Head of caudate nucleus (tissue), 42 donors: ENCODE measurements around the gene CCND2.

Experiments
- DNase-seq, 42 donors: peaks; one replicate each; pipeline versions ENCODE4 v3.0.0 to v3.0.0-alpha.2; 2020 to 2021; ENCODE audit warnings: mixed read lengths in 7 of 42
- intact Hi-C: fragments of 100-400 bp; cut with DNase I; formaldehyde crosslinking; loops from one replicate; pipeline ENCODE4 v1.15.0; 2022

The CCND2 gene

DNA sequence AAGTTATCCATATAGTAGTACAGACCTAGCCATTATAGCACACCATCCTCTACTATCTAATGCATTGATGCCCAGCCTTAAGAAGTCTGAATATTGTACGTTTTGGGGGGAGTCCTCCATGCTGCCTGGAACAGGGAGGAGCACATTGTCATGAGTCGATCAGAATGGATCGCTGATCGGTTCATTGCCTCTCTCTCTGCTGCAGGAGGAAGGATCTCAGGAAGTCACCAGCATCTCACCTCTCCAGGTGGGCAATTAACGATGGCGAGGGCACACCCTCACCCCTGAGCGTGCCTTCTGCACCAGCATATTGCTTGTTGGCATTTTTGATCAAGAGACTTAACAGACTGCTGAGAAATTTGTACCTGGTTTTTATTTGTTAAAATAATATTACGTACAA lies 11.5 kb downstream of the CCND2 start:
- peak in 1 of 42 donors; percentile 28 for DNase-seq
- intact Hi-C loops = loop anchor here (10.0 kb wide), 1 partner anchor 290 kb away; no protein-coding TSS in a partner anchor

- DNase-seq = peak in 2 of 42 donors; percentile 16 to 40
- intact Hi-C loops = loop anchor here (10.0 kb wide), 1 partner anchor 291 kb away; no protein-coding TSS in a partner anchor
Observed at GRCh38 chr12:4286228-4286627, 12.7 kb downstream of the CCND2 start.

GRCh38 chr12:4286771-4287317 lies 13.3 kb downstream of the CCND2 start:
- DNase-seq = peak in 1 of 42 donors; percentile 38
- intact Hi-C loops = loop anchor here (10.0 kb wide), 1 partner anchor 292 kb away; no protein-coding TSS in a partner anchor

DNA sequence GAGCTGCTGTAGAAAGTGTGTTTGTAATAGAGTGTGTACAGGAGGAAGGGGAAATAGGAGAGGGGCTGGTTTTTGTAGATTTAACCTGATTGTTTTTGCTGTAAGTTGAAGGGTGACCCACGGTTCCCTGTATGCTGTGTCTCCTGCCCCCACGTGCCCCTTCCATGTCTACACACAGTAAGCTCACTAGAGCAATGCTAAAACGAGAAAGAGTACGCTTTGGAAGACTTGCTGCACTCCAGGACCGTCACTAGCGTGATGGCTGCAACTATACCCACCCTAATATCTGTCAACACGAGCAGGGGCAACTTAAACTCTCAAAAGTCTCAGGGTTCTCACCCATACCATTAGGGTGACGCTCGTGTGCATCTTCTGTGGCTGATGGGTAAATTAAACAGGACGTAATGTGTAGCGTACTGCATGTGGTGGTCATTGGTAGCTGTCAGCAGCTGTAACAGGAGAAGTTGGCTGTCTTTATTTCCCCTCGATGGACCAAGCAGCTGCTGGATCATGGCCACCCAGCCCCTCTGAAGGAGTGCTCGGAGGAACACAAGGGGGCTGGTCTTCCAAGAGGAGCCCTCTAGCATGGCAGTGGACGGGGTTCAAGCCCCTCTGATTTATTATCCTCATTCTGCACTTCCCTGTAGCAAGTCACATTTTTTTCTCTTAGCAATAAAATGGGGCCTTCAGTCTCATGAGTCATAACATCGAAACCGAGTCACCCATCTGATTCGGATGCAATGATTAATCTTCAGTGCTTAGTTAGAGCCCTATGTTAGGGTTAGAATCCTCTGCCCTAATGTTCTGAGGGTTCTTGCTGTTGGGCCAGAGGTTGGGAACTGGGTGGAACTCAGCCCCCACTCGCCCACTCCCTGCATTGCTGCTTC lies 14.0 kb downstream of the CCND2 start:
- DNase-seq = peak in 1 of 42 donors; percentile 42
- intact Hi-C loops = loop anchor here (10.0 kb wide), 1 partner anchor 293 kb away; no protein-coding TSS in a partner anchor

DNA sequence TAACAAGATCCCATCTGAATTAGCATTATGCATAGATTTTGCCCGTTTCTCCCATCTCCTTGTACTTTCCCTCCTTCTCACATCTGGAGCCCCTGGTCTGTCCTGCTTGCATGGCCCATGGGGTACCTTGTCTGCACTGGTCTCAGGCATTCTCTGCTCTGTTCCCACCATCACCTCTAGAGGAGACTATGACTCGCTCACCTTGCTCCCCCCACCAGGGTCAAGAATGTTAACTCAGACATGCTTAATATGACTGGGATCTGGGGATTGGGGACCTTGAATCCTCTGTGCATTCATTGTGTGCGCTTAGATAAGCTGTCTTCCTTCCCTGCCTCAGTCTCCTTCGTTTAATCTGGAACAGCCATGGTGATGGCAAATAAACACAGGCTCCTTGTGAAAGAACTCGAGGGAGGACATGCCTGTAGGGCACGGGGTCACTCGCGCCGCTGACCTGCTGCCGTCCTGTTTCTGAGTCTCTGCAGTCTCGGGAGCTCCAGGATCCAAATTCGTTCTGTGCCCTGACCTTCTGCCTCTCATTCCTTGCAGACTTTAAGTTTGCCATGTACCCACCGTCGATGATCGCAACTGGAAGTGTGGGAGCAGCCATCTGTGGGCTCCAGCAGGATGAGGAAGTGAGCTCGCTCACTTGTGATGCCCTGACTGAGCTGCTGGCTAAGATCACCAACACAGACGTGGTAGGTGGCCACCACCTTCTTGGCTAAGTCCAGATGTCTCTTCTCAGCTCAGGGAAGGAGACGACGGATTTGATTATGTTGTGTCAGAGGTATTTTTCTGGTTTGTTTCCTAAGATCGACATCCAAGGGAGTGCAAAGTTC lies 15.0 kb downstream of the CCND2 start:
- intact Hi-C loops = loop anchor here (10.0 kb wide), 1 partner anchor 294 kb away; no protein-coding TSS in a partner anchor

GRCh38 chr12:4289231-4289878 lies 15.8 kb downstream of the CCND2 start:
- DNase-seq = no peak
- intact Hi-C loops = loop anchor here (10.0 kb wide), 1 partner anchor 295 kb away; no protein-coding TSS in a partner anchor

More for the DNA sequence above, 15.0 kb downstream of the CCND2 start:
- peak in 1 of 42 donors; percentile 46 for DNase-seq

DNA sequence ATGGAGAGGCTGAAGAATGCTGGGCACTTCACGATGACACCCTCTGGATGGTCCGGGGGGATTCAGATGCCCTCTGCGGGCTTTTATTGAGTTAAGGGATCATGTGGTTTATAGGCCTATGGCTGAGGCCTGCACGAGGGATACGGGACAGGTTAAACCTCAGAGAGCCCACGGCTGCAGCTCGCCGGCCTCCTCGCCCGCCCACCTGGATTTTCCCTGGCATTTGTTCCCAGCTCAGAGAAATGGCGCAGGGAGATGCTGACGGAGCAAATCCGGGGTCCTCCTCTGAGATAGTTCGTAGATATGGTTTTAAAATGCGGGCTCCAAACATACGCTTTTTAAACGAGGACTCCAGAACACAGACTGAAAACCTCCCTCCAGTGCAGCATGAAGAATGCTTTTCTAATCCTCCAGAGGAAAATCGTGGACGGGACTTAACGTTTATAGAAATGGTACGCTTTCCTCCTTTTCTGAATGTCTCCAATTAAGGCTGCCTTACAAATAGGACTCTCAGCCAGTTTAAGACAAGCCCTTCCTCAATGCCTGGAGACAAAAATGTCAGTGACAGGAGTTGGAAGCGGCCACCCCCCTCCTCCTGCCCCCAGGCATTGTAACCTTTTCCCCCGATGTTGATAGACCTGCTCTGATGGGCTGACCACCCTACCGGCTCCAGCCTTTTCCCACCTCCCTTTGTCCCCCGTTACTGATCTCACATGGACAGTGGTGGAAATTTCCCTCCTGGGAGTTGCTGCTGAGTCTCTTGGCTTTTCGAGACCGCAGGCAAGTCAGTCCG lies 16.6 kb downstream of the CCND2 start:
- DNase-seq = no peak
- intact Hi-C loops = loop anchor here (10.0 kb wide), 1 partner anchor 295 kb away; no protein-coding TSS in a partner anchor

GRCh38 chr12:4292341-4293073 lies 18.9 kb downstream of the CCND2 start:
- DNase-seq = no peak

DNA sequence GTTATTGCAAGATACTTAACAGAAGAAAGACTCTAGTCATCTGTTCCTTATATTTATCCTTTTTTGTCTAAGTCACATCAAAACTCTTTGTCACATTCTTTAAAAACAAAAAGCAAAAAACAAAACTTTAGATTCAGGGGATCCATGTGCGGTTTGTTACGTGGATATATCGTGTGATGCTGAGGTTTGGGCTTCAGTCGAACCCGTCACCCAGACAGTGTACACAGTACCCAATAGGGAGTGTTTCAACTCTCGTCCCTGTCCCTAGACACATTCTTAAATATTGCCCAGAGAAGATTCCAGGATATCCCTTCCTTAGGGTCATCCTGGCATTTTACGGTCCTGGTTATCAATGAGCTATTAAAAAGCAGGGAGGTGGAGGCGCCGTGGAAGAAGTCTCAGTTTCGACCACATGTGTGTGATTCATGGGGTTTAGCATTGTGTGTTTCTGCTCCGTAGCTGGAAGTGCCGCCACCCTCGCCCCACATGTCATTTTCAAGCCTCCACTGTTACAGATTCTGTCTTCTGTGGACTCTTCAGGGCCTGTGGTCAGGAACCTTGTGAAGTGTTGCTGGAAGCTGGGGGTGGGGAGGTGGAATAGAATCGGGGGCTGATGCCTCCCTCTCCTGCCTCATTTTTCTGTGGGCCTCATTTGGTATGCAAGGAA lies 19.9 kb downstream of the CCND2 start:
- peak in 8 of 42 donors; percentile 35 to 74 (median 48) for DNase-seq
- intact Hi-C loops = no loop called here

More at GRCh38 chr12:4292341-4293073, 18.9 kb downstream of the CCND2 start:
- intact Hi-C loops = no loop called here

DNA sequence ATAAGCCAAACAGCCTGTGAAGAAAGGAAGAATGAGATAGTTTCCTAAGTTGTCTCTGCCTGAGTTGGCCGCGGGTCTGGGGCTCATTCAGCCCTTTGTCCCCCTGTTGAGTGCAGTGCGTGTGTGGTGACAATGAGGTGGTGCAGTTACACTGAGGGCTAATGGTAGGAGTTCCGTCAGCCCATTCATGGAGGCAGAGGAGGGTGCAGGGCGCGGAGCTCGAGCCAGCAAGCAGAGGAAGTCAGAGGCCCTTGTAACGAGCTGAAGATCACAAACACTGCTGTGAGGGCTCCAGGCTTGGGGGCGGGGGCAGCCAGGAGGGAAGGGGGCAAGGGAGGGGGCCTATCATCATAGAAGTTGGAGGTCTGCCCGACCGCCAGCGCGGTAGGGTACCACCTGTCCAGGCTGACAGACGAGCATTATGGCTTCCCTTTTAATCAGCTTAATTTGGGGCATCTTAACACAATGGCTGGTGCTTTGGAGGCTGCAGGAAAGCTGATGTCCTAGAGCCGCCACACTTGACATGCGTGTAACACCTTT lies 20.5 kb downstream of the CCND2 start:
- peak in 8 of 42 donors; percentile 35 to 75 (median 44) for DNase-seq
- intact Hi-C loops = no loop called here

DNA sequence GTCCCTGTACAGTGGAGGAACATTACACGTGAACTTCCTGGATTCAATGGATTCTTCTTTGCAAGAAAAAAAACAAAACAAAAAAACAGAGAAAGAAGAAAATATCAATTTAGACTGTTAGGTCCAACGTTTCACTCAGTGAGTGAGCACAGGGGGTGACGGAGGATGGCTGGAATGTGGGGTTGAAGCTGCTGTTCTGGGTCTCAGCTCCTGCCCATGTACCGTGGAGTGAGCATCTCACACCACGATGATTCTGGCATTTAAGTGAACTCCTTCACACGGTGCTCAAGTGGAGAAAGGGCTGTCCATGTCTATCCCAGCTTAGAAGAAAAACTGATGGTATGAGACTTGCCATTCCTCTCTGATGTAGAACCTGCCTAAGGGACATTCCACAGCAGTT lies 23.2 kb downstream of the CCND2 start:
- no peak for DNase-seq
- intact Hi-C loops = no loop called here

DNA sequence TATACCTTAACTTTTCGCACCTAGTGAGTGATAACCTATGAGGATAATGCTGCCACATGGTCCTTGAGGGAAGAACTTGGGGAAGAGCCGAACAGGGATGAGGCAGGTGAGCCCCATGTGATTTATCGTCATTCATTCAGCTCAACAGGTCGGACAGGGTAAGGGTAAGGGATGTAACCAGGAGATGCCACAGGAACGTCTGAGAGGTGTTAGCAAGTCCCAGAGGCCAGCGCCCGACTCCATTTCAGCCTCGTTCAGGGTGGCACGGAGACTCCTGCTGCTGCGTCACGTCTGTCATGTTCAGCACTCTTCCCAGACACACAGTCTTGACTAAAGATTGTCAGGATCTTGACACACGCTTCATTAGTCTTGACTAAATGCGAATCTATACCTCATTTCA lies 24.1 kb downstream of the CCND2 start:
- DNase-seq = no peak
- intact Hi-C loops = no loop called here

GRCh38 chr12:4300883-4301282 lies 27.3 kb downstream of the CCND2 start:
- no peak for DNase-seq
- intact Hi-C loops = no loop called here

DNA sequence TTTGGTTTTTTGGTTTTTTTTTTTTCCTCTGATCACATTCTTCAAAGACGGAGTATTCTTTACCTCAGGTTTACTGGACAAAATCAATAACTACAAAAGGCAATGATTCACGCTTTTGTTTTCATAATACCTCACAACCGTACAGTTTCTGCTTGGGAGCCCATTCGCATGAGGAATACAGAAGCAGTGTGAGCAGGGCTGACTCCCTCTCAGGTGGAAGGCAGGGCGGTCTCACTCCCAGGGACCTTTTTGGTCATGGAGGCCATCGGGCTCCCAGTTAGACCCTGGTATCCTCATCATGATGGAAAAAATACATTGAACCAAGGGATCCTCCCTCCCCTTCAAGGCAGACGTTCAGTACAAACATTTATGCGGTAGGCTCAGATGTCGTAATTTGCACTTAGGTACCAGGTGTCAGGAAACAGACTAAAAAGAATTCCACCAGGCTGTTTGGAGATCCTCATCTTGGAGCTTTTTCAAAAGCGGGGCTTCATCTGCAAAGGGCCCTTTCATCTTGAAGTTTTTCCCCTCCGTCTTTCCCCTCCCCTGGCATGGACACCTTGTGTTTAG lies 28.5 kb downstream of the CCND2 start:
- intact Hi-C loops = no loop called here
- DNase-seq = no peak

GRCh38 chr12:4302881-4303280 lies 29.3 kb downstream of the CCND2 start:
- no peak for DNase-seq

DNA sequence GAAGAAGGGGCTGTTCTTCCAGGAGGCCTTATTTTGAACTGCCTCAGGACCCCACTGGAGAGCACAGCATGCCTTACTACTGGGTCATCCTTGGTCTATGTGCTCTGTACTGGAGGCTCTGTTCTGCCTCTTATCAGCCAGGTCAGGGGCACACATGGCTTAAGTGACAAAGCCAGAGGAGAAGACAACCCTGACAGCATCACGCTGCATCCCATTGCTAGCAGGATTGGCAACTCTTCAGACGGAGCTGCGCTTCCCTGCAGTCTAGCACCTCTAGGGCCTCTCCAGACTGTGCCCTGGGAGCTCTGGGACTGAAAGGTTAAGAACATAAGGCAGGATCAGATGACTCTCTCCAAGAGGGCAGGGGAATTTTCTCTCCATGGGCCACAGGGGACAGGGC lies 30.2 kb downstream of the CCND2 start:
- no peak for DNase-seq
- intact Hi-C loops = no loop called here

More at GRCh38 chr12:4302881-4303280, 29.3 kb downstream of the CCND2 start:
- intact Hi-C loops = no loop called here
